Ishikawa (cell line): Measurements from ENCODE around the gene TBPL1.

Experiments
- CEBPB ChIP-seq: IDR thresholded peaks from 2 replicates; pipeline ENCODE4 v1.6.1; 2012
- EGR1 ChIP-seq: IDR thresholded peaks from 2 replicates; pipeline ENCODE4 v1.6.1; 2012
- EP300 ChIP-seq: IDR thresholded peaks from 2 replicates; pipeline ENCODE4 v1.6.1; 2012; ENCODE audit warnings: borderline replicate concordance
- FOXM1 ChIP-seq: IDR thresholded peaks from 2 replicates; pipeline ENCODE4 v1.6.1; 2012; ENCODE audit warnings: low read depth, borderline replicate concordance
- RAD21 ChIP-seq: IDR thresholded peaks from 2 replicates; pipeline ENCODE4 v1.6.1; 2012; ENCODE audit warnings: low read depth
- TAF1 ChIP-seq: IDR thresholded peaks from 2 replicates; pipeline ENCODE4 v1.6.1; 2012; ENCODE audit warnings: low read depth, mild to moderate bottlenecking
- YY1 ChIP-seq: IDR thresholded peaks from 2 replicates; pipeline ENCODE4 v1.6.1; 2012; ENCODE audit warnings: low read depth
- TF ChIP-seq, protein P1 (sequence below): IDR thresholded peaks from 2 replicates; pipeline ENCODE4 v1.6.1; 2012
- TF ChIP-seq, protein P2 (sequence below): IDR thresholded peaks from 2 replicates; pipeline ENCODE4 v1.6.1; 2012

DNA sequence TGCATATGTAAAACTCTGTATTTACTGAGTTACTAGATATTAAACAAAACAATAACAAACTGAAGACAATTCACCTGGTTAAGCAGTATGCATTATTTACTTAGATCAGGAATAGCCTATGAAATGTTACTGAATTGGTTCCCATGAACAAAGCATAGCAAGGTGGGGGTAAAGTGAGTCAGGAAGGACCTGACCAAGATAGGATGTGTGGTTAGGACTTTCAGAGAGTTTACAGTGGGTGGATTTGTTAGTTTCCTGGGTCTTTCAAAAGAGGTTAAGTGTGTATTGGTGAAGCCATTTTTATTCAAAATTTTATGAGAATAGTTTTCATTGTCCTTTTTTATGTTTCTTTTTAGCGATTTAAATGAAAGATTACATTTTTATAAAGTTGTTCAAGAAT lies 32.9 kb downstream of the TBPL1 start:
- TF ChIP-seq, protein P1, sequence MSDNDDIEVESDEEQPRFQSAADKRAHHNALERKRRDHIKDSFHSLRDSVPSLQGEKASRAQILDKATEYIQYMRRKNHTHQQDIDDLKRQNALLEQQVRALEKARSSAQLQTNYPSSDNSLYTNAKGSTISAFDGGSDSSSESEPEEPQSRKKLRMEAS: no peak
- TF ChIP-seq EGR1: no peak
- no peak for TF ChIP-seq EP300
- TF ChIP-seq TAF1: no peak
- TF ChIP-seq YY1: no peak
- no peak for TF ChIP-seq RAD21
- TF ChIP-seq FOXM1: no peak
- TF ChIP-seq CEBPB: no peak
- TF ChIP-seq, protein P2, sequence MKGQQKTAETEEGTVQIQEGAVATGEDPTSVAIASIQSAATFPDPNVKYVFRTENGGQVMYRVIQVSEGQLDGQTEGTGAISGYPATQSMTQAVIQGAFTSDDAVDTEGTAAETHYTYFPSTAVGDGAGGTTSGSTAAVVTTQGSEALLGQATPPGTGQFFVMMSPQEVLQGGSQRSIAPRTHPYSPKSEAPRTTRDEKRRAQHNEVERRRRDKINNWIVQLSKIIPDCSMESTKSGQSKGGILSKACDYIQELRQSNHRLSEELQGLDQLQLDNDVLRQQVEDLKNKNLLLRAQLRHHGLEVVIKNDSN: no peak
